Neutrophil (primary cell): ENCODE results near the gene MRPL16.
A peak's percentile ranks its signal among the peaks of the same experiment; 100 is the strongest.

Experiments used
- H3K27ac ChIP-seq: fragments of 200-600 bp; sonication (generic); 2 replicates; pipeline ENCODE4 v1.5.1; 2016; ENCODE audit warnings: mild to moderate bottlenecking, moderate library complexity
- H3K27me3 ChIP-seq: fragments of 200-600 bp; sonication (generic); 2 replicates; pipeline ENCODE4 v1.6.0; 2016; ENCODE audit warnings: mild to moderate bottlenecking
- H3K36me3 ChIP-seq: fragments of 200-600 bp; sonication (generic); 2 replicates; pipeline ENCODE4 v1.5.1; 2017
- H3K4me1 ChIP-seq, 2 experiments: fragments of 200-600 bp in 1 of 2; sonication (generic) in 1 of 2; 1 replicate in 1 of 2; 2 replicates in 1 of 2; pipeline versions ENCODE4 v1.5.1 to v1.6.1; 2013 to 2016; ENCODE audit warnings: low read depth in 1 of 2, low read length in 1 of 2, mild to moderate bottlenecking in 1 of 2, moderate library complexity in 1 of 2; ENCODE audit not compliant: control insufficient read depth in 1 of 2, insufficient read depth in 1 of 2
- H3K4me3 ChIP-seq, 2 experiments: fragments of 200-600 bp in 1 of 2; sonication (generic) in 1 of 2; 1 replicate in 1 of 2; 2 replicates in 1 of 2; pipeline ENCODE4 v1.5.1; 2013 to 2016; ENCODE audit warnings: low read depth in 1 of 2, low read length in 1 of 2, mild to moderate bottlenecking in 1 of 2, moderate library complexity in 1 of 2
- H3K9me3 ChIP-seq: fragments of 200-600 bp; sonication (generic); 2 replicates; pipeline ENCODE4 v1.5.1; 2016
- CTCF ChIP-seq: fragments of 200-600 bp; sonication (generic); IDR thresholded peaks from 2 replicates; pipeline ENCODE4 v1.5.1; 2016; ENCODE audit warnings: antibody characterized with exemption

MRPL16 gene

DNA sequence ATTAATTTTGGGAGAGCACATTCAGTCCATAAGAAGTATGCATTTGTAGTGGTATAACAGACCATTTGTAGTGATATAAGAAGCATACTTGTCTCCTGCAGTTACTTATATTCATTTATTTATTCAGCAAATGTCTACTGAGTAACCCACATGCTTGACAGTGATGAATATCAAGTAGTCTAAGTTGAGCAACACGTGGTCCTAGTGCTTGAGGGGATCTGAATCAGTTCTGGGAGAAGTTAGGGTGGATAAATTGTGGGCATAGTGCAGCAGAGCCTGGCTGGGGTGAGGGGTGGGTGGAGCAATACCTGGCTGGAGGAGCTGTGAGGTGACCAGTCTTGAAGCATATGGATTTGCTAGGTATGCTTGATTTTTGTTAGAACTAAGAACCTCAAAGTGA, 31.1 kb downstream of the MRPL16 start:
- peaks cover 38 to 45% of the 10 kb centered on the region in 2 experiments for H3K4me1 ChIP-seq
- no peaks in the 10 kb centered on the region for H3K27me3 ChIP-seq
- peak overlapping the region; percentile 53 for H3K27ac ChIP-seq
- H3K9me3 ChIP-seq: no peaks in the 10 kb centered on the region
- H3K4me3 ChIP-seq: no peak overlapping the region
- peaks cover 78% of the 10 kb centered on the region for H3K36me3 ChIP-seq
- TF ChIP-seq CTCF: no peak

DNA sequence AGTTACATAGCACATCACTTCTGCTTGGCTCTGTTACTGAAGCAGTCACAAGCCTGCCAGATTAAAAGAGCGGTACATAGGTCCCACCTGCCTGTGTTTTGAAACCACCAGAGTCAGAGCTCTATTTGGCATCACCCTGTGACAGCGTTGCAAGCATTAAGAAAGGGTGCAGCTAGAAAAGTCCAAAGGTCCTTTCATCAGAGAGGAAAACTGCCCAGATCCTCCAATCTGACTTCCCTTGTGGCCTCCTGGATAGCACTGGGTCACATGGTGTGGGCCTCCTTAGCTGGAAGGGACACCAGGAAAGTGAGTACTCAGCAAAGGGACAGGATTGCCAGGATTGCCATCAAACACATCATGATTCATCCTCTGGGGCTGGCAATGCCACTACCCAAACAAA, 32.5 kb downstream of the MRPL16 start:
- TF ChIP-seq CTCF: no peak
- Histone ChIP-seq H3K9me3 (no peaks in the 10 kb centered on the region), H3K4me3 (no peak overlapping the region), H3K36me3 (peaks cover 82% of the 10 kb centered on the region), H3K4me1 (peaks cover 52 to 59% of the 10 kb centered on the region in 2 experiments), H3K27ac (peak overlapping the region; percentile 97), H3K27me3 (no peaks in the 10 kb centered on the region)

GRCh38 chr11:59777104-59777503, 33.5 kb downstream of the MRPL16 start:
- peak overlapping the region; percentile 97 for H3K27ac ChIP-seq
- no peak for TF ChIP-seq CTCF
- peaks cover 77% of the 10 kb centered on the region for H3K36me3 ChIP-seq
- no peaks in the 10 kb centered on the region for H3K27me3 ChIP-seq
- H3K4me3 ChIP-seq: no peak overlapping the region
- no peaks in the 10 kb centered on the region for H3K9me3 ChIP-seq
- peaks cover 62 to 67% of the 10 kb centered on the region in 2 experiments for H3K4me1 ChIP-seq

- Histone ChIP-seq H3K4me1 (peaks cover 69 to 74% of the 10 kb centered on the region in 2 experiments), H3K4me3 (no peak overlapping the region), H3K9me3 (no peaks in the 10 kb centered on the region), H3K27me3 (no peaks in the 10 kb centered on the region), H3K27ac (peak overlapping the region; percentile 97), H3K36me3 (peaks cover 71% of the 10 kb centered on the region)
- no peak for TF ChIP-seq CTCF
Observed at GRCh38 chr11:59776210-59777066, 34.1 kb downstream of the MRPL16 start.

- Histone ChIP-seq H3K27me3 (no peaks in the 10 kb centered on the region), H3K4me3 (peak overlapping the region; percentile 55 to 68), H3K9me3 (no peaks in the 10 kb centered on the region), H3K27ac (peak overlapping the region; percentile 97), H3K4me1 (peaks cover 97 to 98% of the 10 kb centered on the region in 2 experiments), H3K36me3 (peaks cover 49% of the 10 kb centered on the region)
- no peak for TF ChIP-seq CTCF
Observed at GRCh38 chr11:59773083-59773440, 37.5 kb downstream of the MRPL16 start.
